ENCODE measurements around the gene KLHL24. TPM values are rescaled to one million over a fixed set of nuclear protein-coding genes. Genes with fewer than 3 reads are reported as not detected.

The KLHL24 gene
- total RNA-seq, 1 experiment from 2014 or later: 59.1 TPM

GRCh38 chr3:183710231-183710630 lies 74.8 kb downstream of the KLHL24 start:
- Histone ChIP-seq H3K27ac (no peak overlapping the region), H3K9me3 (ENCODE audit: insufficient read depth, low read depth) (no peaks in the 10 kb centered on the region), H3K36me3 (ENCODE audit: low read depth) (no peaks in the 10 kb centered on the region), H3K79me2 (ENCODE audit: low read depth) (peaks cover 71% of the 10 kb centered on the region), H3K4me1 (replicated peaks; ENCODE audit: insufficient read depth) (no peaks in the 10 kb centered on the region), H3K9me2 (ENCODE audit: insufficient read depth) (no peaks in the 10 kb centered on the region), H3K4me2 (no peak overlapping the region), H3K4me3 (no peak overlapping the region), H3F3A (ENCODE audit: insufficient read depth, low read depth) (no peaks in the 10 kb centered on the region), H4K20me1 (ENCODE audit: insufficient read depth) (peaks cover 16% of the 10 kb centered on the region), H2AFZ (no peak overlapping the region), H3K27me3 (ENCODE audit: insufficient read depth, low read depth) (no peaks in the 10 kb centered on the region)
- ChIA-PET POLR2A (ENCODE audit: unreplicated experiment) (interaction anchor here (0.5 kb wide), 1 partner anchor 13 kb away, joined by 3 read pairs; the partner anchor contains the start of gene YEATS2), CTCF (interaction anchor here (0.7 kb wide), 1 partner anchor 162 kb away, joined by 4 read pairs; no protein-coding TSS in a partner anchor)
- no peak for DNase-seq
- intact Hi-C loops (cut with micrococcal nuclease; ENCODE audit: unreplicated experiment): no loop called here
- BruUV-seq (replicated peaks): no TSS peak
- TF ChIP-seq, protein P1, sequence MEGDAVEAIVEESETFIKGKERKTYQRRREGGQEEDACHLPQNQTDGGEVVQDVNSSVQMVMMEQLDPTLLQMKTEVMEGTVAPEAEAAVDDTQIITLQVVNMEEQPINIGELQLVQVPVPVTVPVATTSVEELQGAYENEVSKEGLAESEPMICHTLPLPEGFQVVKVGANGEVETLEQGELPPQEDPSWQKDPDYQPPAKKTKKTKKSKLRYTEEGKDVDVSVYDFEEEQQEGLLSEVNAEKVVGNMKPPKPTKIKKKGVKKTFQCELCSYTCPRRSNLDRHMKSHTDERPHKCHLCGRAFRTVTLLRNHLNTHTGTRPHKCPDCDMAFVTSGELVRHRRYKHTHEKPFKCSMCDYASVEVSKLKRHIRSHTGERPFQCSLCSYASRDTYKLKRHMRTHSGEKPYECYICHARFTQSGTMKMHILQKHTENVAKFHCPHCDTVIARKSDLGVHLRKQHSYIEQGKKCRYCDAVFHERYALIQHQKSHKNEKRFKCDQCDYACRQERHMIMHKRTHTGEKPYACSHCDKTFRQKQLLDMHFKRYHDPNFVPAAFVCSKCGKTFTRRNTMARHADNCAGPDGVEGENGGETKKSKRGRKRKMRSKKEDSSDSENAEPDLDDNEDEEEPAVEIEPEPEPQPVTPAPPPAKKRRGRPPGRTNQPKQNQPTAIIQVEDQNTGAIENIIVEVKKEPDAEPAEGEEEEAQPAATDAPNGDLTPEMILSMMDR (conservative IDR thresholded peaks at IDR 0.05): no peak
- no peak for TF ChIP-seq EZH2 (IDR thresholded peaks at IDR 0.05; ENCODE audit: low read depth)

DNA sequence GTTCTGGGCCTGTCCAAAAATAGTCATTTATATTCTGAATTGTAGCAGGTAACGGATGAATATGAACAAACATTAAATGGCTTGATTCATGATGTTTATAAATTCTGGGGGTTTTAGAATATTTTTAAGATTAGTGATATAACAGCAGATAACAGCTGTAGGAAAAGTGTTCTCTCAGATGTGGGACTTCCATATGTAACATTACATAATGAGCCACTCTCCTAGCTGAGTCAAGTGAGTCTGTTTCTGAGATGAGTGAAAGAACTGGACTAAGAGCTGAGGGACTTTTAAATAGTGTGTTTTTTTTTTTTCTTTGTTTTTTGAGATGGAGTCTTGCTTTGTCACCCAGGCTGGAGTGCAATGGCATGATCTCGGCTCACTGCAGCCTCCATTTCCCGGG lies 76.1 kb downstream of the KLHL24 start:
- ChIA-PET CTCF (interaction anchor here (0.7 kb wide), 1 partner anchor 227 kb away, joined by 4 read pairs; no protein-coding TSS in a partner anchor), POLR2A (ENCODE audit: unreplicated experiment) (interaction anchor here (0.7 kb wide), 1 partner anchor 9 kb away, joined by 6 read pairs; no protein-coding TSS in a partner anchor)
- no peaks in the 10 kb centered on the region for H3K36me3 ChIP-seq (ENCODE audit: low read depth)
- H3K9me3 ChIP-seq (ENCODE audit: insufficient read depth, low read depth): no peaks in the 10 kb centered on the region
- BruUV-seq (replicated peaks): no TSS peak
- peaks cover 58% of the 10 kb centered on the region for H3K79me2 ChIP-seq (ENCODE audit: low read depth)
- no peaks in the 10 kb centered on the region for H3K4me1 ChIP-seq (replicated peaks; ENCODE audit: insufficient read depth)
- H3K9me2 ChIP-seq (ENCODE audit: insufficient read depth): no peaks in the 10 kb centered on the region
- no peaks in the 10 kb centered on the region for H3F3A ChIP-seq (ENCODE audit: insufficient read depth, low read depth)
- no peak overlapping the region for H2AFZ ChIP-seq
- DNase-seq: no peak
- peaks cover 17% of the 10 kb centered on the region for H4K20me1 ChIP-seq (ENCODE audit: insufficient read depth)
- no peaks in the 10 kb centered on the region for H3K27me3 ChIP-seq (ENCODE audit: insufficient read depth, low read depth)
- H3K27ac ChIP-seq: no peak overlapping the region
- H3K4me2 ChIP-seq: no peak overlapping the region
- TF ChIP-seq EZH2 (IDR thresholded peaks at IDR 0.05; ENCODE audit: low read depth): no peak
- TF ChIP-seq, protein P1 (conservative IDR thresholded peaks at IDR 0.05): no peak
- intact Hi-C loops (cut with micrococcal nuclease; ENCODE audit: unreplicated experiment): no loop called here
- no peak overlapping the region for H3K4me3 ChIP-seq

- H3K27me3 ChIP-seq (ENCODE audit: insufficient read depth, low read depth): no peaks in the 10 kb centered on the region
- no peaks in the 10 kb centered on the region for H3F3A ChIP-seq (ENCODE audit: insufficient read depth, low read depth)
- no peak overlapping the region for H3K27ac ChIP-seq
- H3K36me3 ChIP-seq (ENCODE audit: low read depth): peaks cover 15% of the 10 kb centered on the region; the same call in 1 of the 2 replicates
- H2AFZ ChIP-seq: no peak overlapping the region
- H3K4me1 ChIP-seq (replicated peaks; ENCODE audit: insufficient read depth): no peaks in the 10 kb centered on the region
- H3K9me3 ChIP-seq (ENCODE audit: insufficient read depth, low read depth): no peaks in the 10 kb centered on the region
- ChIA-PET CTCF (no interaction called here), POLR2A (ENCODE audit: unreplicated experiment) (no interaction called here)
- no peak for DNase-seq
- H3K79me2 ChIP-seq (ENCODE audit: low read depth): peaks cover 30% of the 10 kb centered on the region
- no peak overlapping the region for H3K4me2 ChIP-seq
- H3K9me2 ChIP-seq (ENCODE audit: insufficient read depth): no peaks in the 10 kb centered on the region
- no peak for TF ChIP-seq EZH2 (IDR thresholded peaks at IDR 0.05; ENCODE audit: low read depth)
- TF ChIP-seq, protein P1 (conservative IDR thresholded peaks at IDR 0.05): no peak
- peaks cover 14% of the 10 kb centered on the region for H4K20me1 ChIP-seq (ENCODE audit: insufficient read depth)
- BruUV-seq (replicated peaks): no TSS peak
- no peak overlapping the region for H3K4me3 ChIP-seq
- intact Hi-C loops (cut with micrococcal nuclease; ENCODE audit: unreplicated experiment): no loop called here
Observed at GRCh38 chr3:183714622-183715021, 79.2 kb downstream of the KLHL24 start.
